IPS-18c (cell line): ENCODE results near the gene FAM181B.
"Not testable (repeated sequence)": the region's sequence is repeated elsewhere in the genome, so short reads cannot be mapped to it uniquely, and the experiment has no call there.

Experiments used
- H3K4me3 ChIP-seq: 2 replicates; pipeline ENCODE4 v1.7.0; 2013; ENCODE audit warnings: low read depth, mild to moderate bottlenecking, low read length, moderate library complexity; ENCODE audit not compliant: insufficient read depth
- H3K9me3 ChIP-seq: one replicate; pipeline ENCODE4 v1.6.1; 2013; ENCODE audit warnings: mild to moderate bottlenecking, low read length, moderate library complexity; ENCODE audit not compliant: control insufficient read depth, insufficient read depth

FAM181B gene

DNA sequence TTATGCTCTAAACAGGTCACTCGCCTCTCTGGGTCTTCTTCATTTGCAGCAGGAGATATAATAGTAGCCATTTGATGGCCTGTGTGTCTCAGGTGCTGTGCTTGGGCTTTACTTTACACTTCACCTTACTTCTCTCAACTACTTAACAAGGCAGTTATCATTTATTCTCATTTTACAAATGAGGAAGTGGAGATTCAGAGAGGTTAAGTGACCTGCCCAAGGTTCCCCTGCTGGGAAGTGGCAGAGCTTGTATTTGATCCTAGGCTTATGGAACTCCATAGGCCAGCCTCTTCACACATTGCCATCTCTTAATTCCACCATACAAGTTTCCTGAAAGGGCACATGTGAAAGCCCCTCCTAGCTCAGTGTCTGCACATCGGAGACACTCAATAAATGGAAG lies 30.4 kb downstream of the FAM181B start:
- Histone ChIP-seq H3K9me3 (no peaks in the 10 kb centered on the region), H3K4me3 (no peak overlapping the region)

DNA sequence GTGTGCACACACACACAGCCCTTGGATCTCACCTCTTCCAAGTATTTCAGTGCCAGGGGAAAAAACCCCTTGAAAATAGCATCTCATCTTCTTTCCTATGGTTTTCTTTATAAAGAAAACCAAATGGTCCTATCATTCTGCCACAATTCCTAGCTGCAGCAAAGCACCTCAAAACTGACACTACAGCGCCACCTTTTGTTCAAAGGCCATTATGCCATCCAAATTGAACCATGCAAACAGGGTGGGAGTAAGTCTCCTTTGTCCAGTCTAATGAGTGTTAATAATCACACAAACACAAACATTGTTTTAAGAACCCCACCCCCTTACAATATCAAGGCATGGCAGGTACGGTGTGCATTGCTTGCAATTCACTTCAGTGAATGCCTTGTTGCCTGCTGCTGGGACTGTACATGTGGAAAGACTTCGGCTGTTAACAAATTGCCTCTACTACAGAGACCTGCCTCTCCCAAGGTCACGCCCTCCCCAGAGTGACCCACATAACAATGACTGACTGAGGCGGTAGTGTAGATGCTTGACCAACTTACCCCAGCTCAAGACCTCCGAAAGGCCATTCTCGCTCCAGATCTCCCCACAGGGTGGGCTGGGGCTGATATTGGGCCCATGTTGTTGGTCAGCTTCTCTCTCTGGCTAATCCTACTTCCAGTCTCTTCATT lies 31.7 kb downstream of the FAM181B start:
- H3K4me3 ChIP-seq, result no peak overlapping the region
- H3K9me3 ChIP-seq, result no peaks in the 10 kb centered on the region

DNA sequence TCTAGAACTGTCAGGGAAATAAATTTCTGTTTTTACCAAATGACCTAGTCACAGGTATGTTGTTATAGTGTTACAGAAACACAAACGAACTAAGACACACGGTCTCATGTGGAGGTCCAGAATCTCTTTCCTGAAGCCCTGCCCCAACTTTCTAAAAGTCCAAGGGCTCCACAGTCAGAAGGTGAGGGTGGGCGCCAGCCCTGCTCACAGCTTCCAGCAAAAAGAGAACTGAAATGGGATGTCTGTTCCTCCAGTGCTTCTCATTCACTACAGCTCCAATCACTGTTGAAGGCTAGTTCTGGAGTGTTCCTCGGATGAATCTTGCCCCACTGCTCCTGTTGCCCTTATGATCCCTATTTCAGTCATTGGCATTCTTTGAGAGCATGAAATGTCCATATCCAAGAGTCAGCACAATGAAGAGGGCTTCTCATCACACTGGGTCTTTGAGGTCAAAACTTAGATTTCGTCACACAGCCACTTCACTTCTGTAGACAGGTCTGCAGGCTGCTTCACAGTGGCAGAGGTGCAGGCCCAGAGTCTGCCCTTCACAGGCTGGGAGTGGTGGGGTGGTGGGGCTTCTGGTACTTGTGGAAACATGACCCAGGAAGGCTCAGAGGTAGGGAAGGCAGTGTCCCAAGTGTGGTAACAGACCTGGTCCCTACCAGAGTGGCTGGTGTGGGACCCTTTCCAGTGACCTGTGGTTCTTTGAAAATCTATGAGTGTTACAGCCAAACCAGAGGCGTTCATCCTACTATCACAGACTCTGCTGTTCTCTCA lies 34.9 kb downstream of the FAM181B start:
- H3K9me3 ChIP-seq, result no peaks in the 10 kb centered on the region
- no peak overlapping the region for H3K4me3 ChIP-seq

DNA sequence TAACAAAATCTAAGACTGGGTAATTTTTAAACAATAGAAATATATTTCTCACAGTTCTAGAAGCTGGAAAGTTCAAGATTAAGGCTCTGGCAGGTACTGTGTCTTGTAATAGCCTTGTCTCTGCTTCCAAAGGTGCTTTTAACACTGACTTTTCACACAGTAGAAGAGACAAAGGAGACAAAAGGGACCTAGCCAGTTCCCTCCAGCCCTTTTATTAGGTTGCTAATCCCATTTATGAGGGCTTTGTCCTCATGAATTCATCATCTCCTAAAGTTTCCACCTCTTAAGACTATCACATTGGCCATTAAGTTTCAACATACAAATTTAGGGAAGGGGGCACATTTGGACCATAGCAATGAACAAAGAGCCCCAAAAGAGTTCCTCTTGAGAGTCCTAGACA lies 40.7 kb downstream of the FAM181B start:
- H3K9me3 ChIP-seq, result no peaks in the 10 kb centered on the region

DNA sequence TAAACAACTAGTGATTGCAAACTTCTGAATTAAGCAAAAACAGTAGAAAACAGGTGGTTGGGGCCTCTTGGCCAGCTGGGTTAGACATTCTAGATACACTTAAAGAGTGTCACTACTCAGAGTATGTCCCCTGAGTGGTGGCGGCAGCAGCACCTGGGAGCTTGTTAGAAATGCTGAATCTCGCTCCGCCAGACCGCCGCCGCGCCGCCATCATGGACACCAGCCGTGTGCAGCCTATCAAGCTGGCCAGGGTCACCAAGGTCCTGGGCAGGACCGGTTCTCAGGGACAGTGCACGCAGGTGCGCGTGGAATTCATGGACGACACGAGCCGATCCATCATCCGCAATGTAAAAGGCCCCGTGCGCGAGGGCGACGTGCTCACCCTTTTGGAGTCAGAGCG lies 44.3 kb downstream of the FAM181B start:
- not testable (repeated sequence) for H3K4me3 ChIP-seq, H3K9me3 ChIP-seq

More for the DNA sequence above, 40.7 kb downstream of the FAM181B start:
- no peak overlapping the region for H3K4me3 ChIP-seq

DNA sequence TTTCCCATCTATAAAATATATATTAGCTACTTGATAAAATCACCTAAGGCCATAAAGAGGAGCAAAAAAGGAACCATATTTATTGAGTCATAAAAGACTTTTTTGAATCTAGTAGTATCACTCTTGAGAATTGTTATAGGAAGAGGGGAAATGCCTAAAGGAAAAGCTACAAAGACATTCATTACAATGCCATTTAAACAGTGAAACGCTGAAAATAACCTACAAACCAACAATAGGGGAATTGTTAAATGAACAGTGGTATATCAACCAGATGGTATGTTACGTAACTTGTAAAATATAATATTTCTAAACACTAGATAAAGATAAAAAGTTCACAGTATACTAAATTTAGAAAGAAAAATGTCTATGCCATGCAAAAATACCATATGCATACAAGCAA lies 47.5 kb downstream of the FAM181B start:
- Histone ChIP-seq H3K9me3 (peaks cover 3% of the 10 kb centered on the region), H3K4me3 (no peak overlapping the region)

DNA sequence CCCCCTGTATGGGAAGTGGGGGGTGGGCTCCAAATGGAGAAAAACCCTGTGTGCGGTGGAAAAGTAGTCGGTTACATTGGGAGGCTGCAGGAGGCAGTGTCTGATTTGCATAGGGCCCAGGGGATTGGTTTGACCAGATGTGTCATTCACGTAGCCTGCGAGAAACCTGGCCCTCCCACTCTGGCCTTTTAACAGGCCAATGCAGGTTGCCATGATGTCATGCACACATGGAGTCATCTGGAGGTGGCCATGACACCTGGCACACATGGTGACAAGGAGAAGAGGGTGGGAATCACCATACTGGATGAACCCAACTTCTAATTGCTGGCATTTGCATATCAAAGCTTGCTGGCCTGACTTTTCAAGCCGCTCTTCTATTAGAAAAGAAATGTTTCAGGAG lies 50.6 kb downstream of the FAM181B start:
- no peak overlapping the region for H3K4me3 ChIP-seq
- H3K9me3 ChIP-seq, result peaks cover 3% of the 10 kb centered on the region

DNA sequence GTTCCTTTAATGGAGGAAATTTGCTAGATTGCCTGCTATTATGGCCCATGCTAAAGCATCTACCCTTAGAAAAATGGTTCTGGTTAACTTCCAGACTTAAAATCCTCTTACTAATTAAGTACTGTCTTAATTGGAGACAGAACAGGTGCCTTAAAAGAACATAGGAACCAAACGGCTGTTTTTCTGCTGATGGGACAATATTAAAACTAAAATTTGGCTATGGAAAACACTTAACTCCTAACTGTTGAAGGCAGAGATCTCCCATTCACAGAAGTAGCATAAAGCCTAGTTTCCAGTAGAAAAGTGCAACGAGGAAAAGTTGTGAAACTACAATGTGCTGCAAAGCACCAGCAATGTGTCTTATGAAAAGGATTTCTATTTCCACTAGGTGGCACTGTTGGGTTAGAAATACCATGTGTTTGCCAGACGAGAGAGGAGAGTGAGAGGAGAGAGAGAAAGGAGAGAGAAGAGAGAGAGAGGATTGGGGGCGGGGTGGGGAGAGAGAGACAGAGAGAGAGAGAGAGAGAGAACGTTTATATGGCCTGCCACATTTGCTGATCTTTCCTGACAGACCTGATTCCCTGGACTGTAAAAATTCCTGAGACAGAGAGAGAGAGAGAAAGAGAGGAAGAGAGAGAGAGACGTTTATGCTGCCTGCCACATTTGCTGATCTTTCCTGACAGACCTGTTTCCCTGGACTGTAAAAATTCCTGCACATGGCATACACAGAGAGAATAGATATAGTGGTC lies 51.5 kb downstream of the FAM181B start:
- Histone ChIP-seq H3K9me3 (peaks cover 3% of the 10 kb centered on the region), H3K4me3 (no peak overlapping the region)

DNA sequence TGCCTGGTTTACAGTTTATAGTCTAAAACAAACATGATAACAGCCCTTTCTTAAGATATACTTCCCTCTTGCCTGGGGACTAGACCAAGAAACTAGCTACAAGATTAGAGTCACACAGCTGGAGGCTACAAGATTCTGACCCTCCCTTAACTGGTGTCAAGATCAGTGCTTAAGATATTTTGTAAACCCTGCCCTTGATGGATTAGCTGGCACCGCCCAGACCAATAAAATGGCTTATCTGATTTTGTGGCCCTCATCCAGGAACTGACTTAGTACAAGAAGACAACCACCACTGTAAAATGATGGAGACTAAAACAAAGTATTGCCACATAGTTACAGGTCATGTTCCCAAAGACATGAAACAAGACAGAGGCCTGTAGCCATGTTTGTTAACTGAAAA lies 53.4 kb downstream of the FAM181B start:
- Histone ChIP-seq H3K4me3 (no peak overlapping the region), H3K9me3 (peaks cover 3% of the 10 kb centered on the region)
